H1 (cell line): ENCODE measurements around the gene COL5A1. TPM values are rescaled to one million over a fixed set of nuclear protein-coding genes. Genes with fewer than 3 reads are reported as not detected.

ENCODE experiments used
- CTCF ChIA-PET: fragments of 300-600 bp; sonication (Branson Sonifier 250); formaldehyde crosslinking; loops from one replicate; lab custom pipeline; 2021; ENCODE audit not compliant: partially characterized antibody; lab: Charles Lee
- POLR2A ChIA-PET: fragments of 300-600 bp; sonication (Branson Sonifier 250); formaldehyde crosslinking; loops from one replicate; lab custom pipeline; 2021; ENCODE audit warnings: inconsistent platforms; ENCODE audit not compliant: partially characterized antibody; lab: Charles Lee
- DNase-seq, 2 experiments: peaks; one replicate each; pipeline versions ENCODE4 v3.0.0 to v3.0.0-alpha.2; 2010 to 2022; ENCODE audit warnings: low spot score in 2 of 2, low read depth in 1 of 2, mixed read lengths in 1 of 2
- FAIRE-seq: peaks from 2 replicates; lab custom pipeline; 2011; peaks lifted over from hg19 to GRCh38; lab: Jason Lieb, UNC
- H2AFZ ChIP-seq: 2 replicates; pipeline ENCODE4 v1.8.1; 2012; ENCODE audit warnings: low read length, inconsistent platforms
- H2AK5ac ChIP-seq: 2 replicates; pipeline ENCODE4 v1.6.1; 2013; ENCODE audit warnings: low read depth, low read length
- H2BK120ac ChIP-seq: replicated peaks from 2 replicates; pipeline ENCODE3; 2013; ENCODE audit warnings: low read depth, low read length, inconsistent platforms
- H2BK12ac ChIP-seq: 2 replicates; pipeline ENCODE4 v1.6.1; 2013; ENCODE audit warnings: low read depth, low read length
- H2BK15ac ChIP-seq: 2 replicates; pipeline ENCODE4 v1.6.1; 2013; ENCODE audit warnings: low read length
- H2BK20ac ChIP-seq: 2 replicates; pipeline ENCODE4 v1.6.1; 2013; ENCODE audit warnings: low read length
- H2BK5ac ChIP-seq: 2 replicates; pipeline ENCODE4 v1.6.1; 2013; ENCODE audit warnings: low read depth, low read length
- H3K14ac ChIP-seq: 2 replicates; pipeline ENCODE4 v1.6.1; 2013; ENCODE audit warnings: inconsistent platforms; ENCODE audit not compliant: insufficient read length
- H3K18ac ChIP-seq: 2 replicates; pipeline ENCODE4 v1.6.1; 2013; ENCODE audit warnings: low read length; ENCODE audit errors: extremely low read depth
- H3K23ac ChIP-seq: 2 replicates; pipeline ENCODE4 v1.6.1; 2013; ENCODE audit warnings: inconsistent platforms; ENCODE audit not compliant: insufficient read length
- H3K23me2 ChIP-seq: 2 replicates; pipeline ENCODE4 v1.6.1; 2013; ENCODE audit warnings: low read depth, low read length
- H3K27ac ChIP-seq: 2 replicates; pipeline ENCODE4 v1.6.1; 2011; ENCODE audit warnings: low read depth, low read length, inconsistent platforms
- H3K27me3 ChIP-seq, 4 experiments: replicated peaks in 1 of 4; 1 replicate in 1 of 4; 2 replicates in 3 of 4; pipeline versions ENCODE4 v1.6.1 to v1.8.1; 2011 to 2013; ENCODE audit warnings: low read length in 3 of 4, mild to moderate bottlenecking in 3 of 4, inconsistent platforms in 2 of 4, mixed read lengths in 2 of 4, moderate library complexity in 1 of 4; ENCODE audit not compliant: control insufficient read depth in 3 of 4, insufficient read depth in 3 of 4; ENCODE audit errors: extremely low read depth in 1 of 4
- H3K36me3 ChIP-seq, 4 experiments: 2 replicates each; pipeline versions ENCODE4 v1.6.1 to v1.8.1; 2011 to 2013; ENCODE audit warnings: mild to moderate bottlenecking in 4 of 4, low read length in 3 of 4, moderate library complexity in 2 of 4, control low read depth in 1 of 4, inconsistent platforms in 1 of 4; ENCODE audit not compliant: insufficient read depth in 4 of 4, control insufficient read depth in 2 of 4
- H3K4ac ChIP-seq: replicated peaks from 2 replicates; pipeline ENCODE3; 2013; ENCODE audit warnings: low read length, low read depth, mixed read lengths, inconsistent platforms; ENCODE audit not compliant: insufficient read length
- H3K4me1 ChIP-seq, 4 experiments: replicated peaks in 1 of 4; 1 replicate in 1 of 4; 2 replicates in 3 of 4; pipeline versions ENCODE4 v1.6.1 to v1.8.1; 2011 to 2013; ENCODE audit warnings: low read length in 3 of 4, inconsistent platforms in 2 of 4, mixed read lengths in 1 of 4; ENCODE audit not compliant: insufficient read depth in 4 of 4, control insufficient read depth in 3 of 4
- H3K4me2 ChIP-seq, 2 experiments: 2 replicates each; pipeline versions ENCODE4 v1.6.1 to v1.8.1; 2011 to 2013; ENCODE audit warnings: low read depth in 2 of 2, low read length in 2 of 2, control low read depth in 1 of 2, inconsistent platforms in 1 of 2, mild to moderate bottlenecking in 1 of 2; ENCODE audit not compliant: insufficient read depth in 1 of 2
- H3K4me3 ChIP-seq, 4 experiments: fragments of 200-600, 300-600 bp in 1 of 4; sonication (generic), shearing (Covaris generic), sonication (Bioruptor Twin) in 1 of 4; 2 replicates each; pipeline versions ENCODE4 v1.5.1 to v1.8.1; 2011 to 2016; ENCODE audit warnings: low read length in 4 of 4, low read depth in 3 of 4, control low read depth in 2 of 4, inconsistent platforms in 2 of 4, mild to moderate bottlenecking in 2 of 4, mixed read lengths in 1 of 4, moderate library complexity in 1 of 4; ENCODE audit not compliant: insufficient read depth in 2 of 4; ENCODE audit errors: extremely low read depth in 1 of 4
- H3K56ac ChIP-seq: replicated peaks from 2 replicates; pipeline ENCODE3; 2013; ENCODE audit warnings: low read depth, mild to moderate bottlenecking, mixed read lengths, low read length, inconsistent platforms; ENCODE audit not compliant: insufficient read length
- H3K79me1 ChIP-seq: 2 replicates; pipeline ENCODE4 v1.6.1; 2013; ENCODE audit warnings: low read depth, low read length, control low read depth
- H3K79me2 ChIP-seq, 2 experiments: 2 replicates each; pipeline versions ENCODE4 v1.6.1 to v1.8.1; 2012 to 2013; ENCODE audit warnings: low read length in 2 of 2, mild to moderate bottlenecking in 2 of 2, inconsistent platforms in 1 of 2; ENCODE audit not compliant: insufficient read depth in 2 of 2, control insufficient read depth in 1 of 2
- H3K9ac ChIP-seq, 4 experiments: replicated peaks in 1 of 4; 1 replicate in 1 of 4; 2 replicates in 3 of 4; pipeline versions ENCODE4 v1.6.1 to v1.8.1; 2011 to 2013; ENCODE audit warnings: low read depth in 3 of 4, low read length in 3 of 4, control low read depth in 2 of 4, mild to moderate bottlenecking in 2 of 4, moderate library complexity in 2 of 4, inconsistent platforms in 1 of 4; ENCODE audit errors: extremely low read depth in 1 of 4
- H3K9me3 ChIP-seq, 2 experiments: 2 replicates each; pipeline versions ENCODE4 v1.6.1 to v1.8.1; 2012 to 2013; ENCODE audit warnings: mild to moderate bottlenecking in 2 of 2, moderate library complexity in 2 of 2, control low read depth in 1 of 2, inconsistent platforms in 1 of 2, low read depth in 1 of 2, low read length in 1 of 2, mixed read lengths in 1 of 2; ENCODE audit not compliant: insufficient read depth in 2 of 2
- H4K20me1 ChIP-seq, 2 experiments: replicated peaks in 1 of 2; 2 replicates each; pipeline versions ENCODE3 to v1.8.1; 2011 to 2013; ENCODE audit warnings: inconsistent platforms in 2 of 2, low read length in 2 of 2, mild to moderate bottlenecking in 1 of 2; ENCODE audit not compliant: insufficient read depth in 2 of 2, control insufficient read depth in 1 of 2
- H4K5ac ChIP-seq: 2 replicates; pipeline ENCODE4 v1.6.1; 2013; ENCODE audit warnings: low read length, low read depth, mixed read lengths, inconsistent platforms; ENCODE audit not compliant: insufficient read length
- H4K8ac ChIP-seq: 2 replicates; pipeline ENCODE4 v1.8.0; 2013; ENCODE audit warnings: mild to moderate bottlenecking, moderate library complexity, low read length, inconsistent platforms; ENCODE audit not compliant: insufficient read depth; ENCODE audit errors: extremely low read depth
- H4K91ac ChIP-seq: replicated peaks from 2 replicates; pipeline ENCODE3; 2013; ENCODE audit warnings: low read length, mixed read lengths, inconsistent platforms; ENCODE audit not compliant: insufficient read length
- EZH2 ChIP-seq: fragments of 200-600 bp; sonication (generic); IDR thresholded peaks from 2 replicates; pipeline ENCODE4 v1.7.1; 2012; ENCODE audit warnings: low read depth, mild to moderate bottlenecking, moderate library complexity, low read length, inconsistent platforms; ENCODE audit not compliant: severe bottlenecking
- YY1 ChIP-seq: IDR thresholded peaks from 2 replicates; pipeline ENCODE4 v1.6.1; 2011; ENCODE audit warnings: low read depth, mild to moderate bottlenecking, low read length
- WGBS, 2 experiments: shearing (Covaris generic) in 1 of 2; methylation state at CpG; one replicate each; pipeline versions ENCODE4 v1.1.6 to v1.1.7; 2013 to 2015; ENCODE audit warnings: low lambda C conversion rate in 2 of 2, mixed read lengths in 2 of 2, inconsistent platforms in 1 of 2, low coverage in 1 of 2, missing lambda C conversion rate in 1 of 2; ENCODE audit not compliant: insufficient replicate concordance in 2 of 2, insufficient coverage in 1 of 2, insufficient read length in 1 of 2; ENCODE audit errors: extremely low coverage in 1 of 2, missing lambda C conversion rate in 1 of 2; 5-methylcytosine and 5-hydroxymethylcytosine counted together
- polyA plus RNA-seq, 7 experiments: library from polyadenylated mRNA; depleted of rRNA in 3 of 7; stranded (reverse) in 5 of 7; unstranded in 2 of 7; fragments of >200 nt in 5 of 7; fragments of 200-250 nt in 2 of 7; gene quantifications; 1 replicate in 5 of 7; 2 replicates in 1 of 7; 4 replicates in 1 of 7; pipeline versions ENCODE4 v1.2.1 to v1.2.3, GENCODE V29; 2011 to 2013; ENCODE audit warnings: missing spikeins in 2 of 7, mixed read lengths in 2 of 7
- total RNA-seq: library from RNA; stranded (reverse); fragmentation: NEBNext Ultra II Directional; extraction: Animal tissue kit (Norgen Biotek cat#: 25700); gene quantifications from 2 replicates; pipeline ENCODE4 v1.2.1, GENCODE V29; 2021

Gene COL5A1
- total and polyA plus RNA-seq, 2 of the 8 experiments (the other 6 are each of a cell fraction or from before 2014, with no cell fraction given): 3.8 to 12.0 TPM

DNA sequence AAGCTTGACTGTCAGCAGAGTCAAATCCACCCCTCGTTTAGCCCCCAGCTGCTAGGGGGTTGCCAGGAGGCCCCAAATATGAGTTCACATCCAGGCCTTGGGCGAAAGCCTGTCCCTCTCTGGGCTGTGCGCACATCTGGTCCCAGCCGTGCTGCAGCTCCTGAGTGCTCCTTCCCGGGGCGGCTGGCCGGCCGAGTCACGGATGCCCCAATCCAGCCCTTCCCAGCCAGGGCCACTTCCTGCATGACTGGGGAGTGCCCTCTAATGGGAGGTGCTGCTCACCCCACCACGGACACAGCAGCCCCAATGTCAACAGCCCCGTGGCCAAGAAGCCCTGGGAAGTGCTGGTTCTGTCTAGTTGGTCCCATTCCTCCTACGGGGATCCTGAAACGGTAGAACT, 135.6 kb downstream of the COL5A1 start:
- DNase-seq (no peak), FAIRE-seq (no peak)
- H4K5ac ChIP-seq: no peak overlapping the region
- no peak overlapping the region for H3K4me3 ChIP-seq
- no peak overlapping the region for H2BK5ac ChIP-seq
- no peak overlapping the region for H2BK20ac ChIP-seq
- no peak overlapping the region for H2BK15ac ChIP-seq
- H3K56ac ChIP-seq: no peak overlapping the region
- TF ChIP-seq EZH2: no peak
- no peak for TF ChIP-seq YY1
- no peak overlapping the region for H3K4ac ChIP-seq
- no peak overlapping the region for H3K23ac ChIP-seq
- POLR2A ChIA-PET: no interaction called here
- H4K91ac ChIP-seq: no peak overlapping the region
- no peaks in the 10 kb centered on the region for H3K36me3 ChIP-seq
- CTCF ChIA-PET: interaction anchor here (0.9 to 8.3 kb wide), 6 partner anchors 15 to 207 kb away, joined by 3 to 79 read pairs (median 10); no protein-coding TSS in a partner anchor
- no peak overlapping the region for H3K9ac ChIP-seq
- H2AK5ac ChIP-seq: no peak overlapping the region
- no peaks in the 10 kb centered on the region; a peak in 1 of 7 replicates for H3K4me1 ChIP-seq
- H3K79me1 ChIP-seq: no peaks in the 10 kb centered on the region
- H3K18ac ChIP-seq: no peak overlapping the region
- no peaks in the 10 kb centered on the region for H3K79me2 ChIP-seq
- H2AFZ ChIP-seq: no peak overlapping the region
- no peak overlapping the region for H3K14ac ChIP-seq
- H3K23me2 ChIP-seq: no peaks in the 10 kb centered on the region
- WGBS, 2 experiments: 96% methylated on average over 13 of the region's 13 CpGs; no CpG with 5 or more reads in 1 of the 2 experiments
- no peaks in the 10 kb centered on the region for H4K20me1 ChIP-seq
- no peak overlapping the region for H2BK12ac ChIP-seq
- no peaks in the 10 kb centered on the region for H3K9me3 ChIP-seq
- no peak overlapping the region for H4K8ac ChIP-seq
- no peak overlapping the region for H2BK120ac ChIP-seq
- H3K27ac ChIP-seq: no peak overlapping the region
- no peak overlapping the region for H3K4me2 ChIP-seq
- no peaks in the 10 kb centered on the region for H3K27me3 ChIP-seq
